Duodenal mucosa (tissue), 2 donors: ENCODE data around the gene DEFB124.
"Not testable (repeated sequence)": the region's sequence is repeated elsewhere in the genome, so short reads cannot be mapped to it uniquely, and the experiment has no call there.

Experiments used
- H3K27ac ChIP-seq: one replicate; pipeline ENCODE4 v1.7.0; 2013; ENCODE audit warnings: low read depth, low read length
- H3K27me3 ChIP-seq, 2 donors: one replicate each; pipeline ENCODE4 v1.7.0; 2013; ENCODE audit warnings: low read length in 2 of 2, control low read depth in 1 of 2; ENCODE audit not compliant: insufficient read depth in 2 of 2, control insufficient read depth in 1 of 2
- H3K36me3 ChIP-seq, 2 donors: one replicate each; pipeline ENCODE4 v1.7.0; 2013; ENCODE audit warnings: low read length in 2 of 2, control low read depth in 1 of 2; ENCODE audit not compliant: insufficient read depth in 2 of 2, control insufficient read depth in 1 of 2
- H3K4me1 ChIP-seq, 2 donors: one replicate each; pipeline ENCODE4 v1.7.0; 2013; ENCODE audit warnings: low read length in 2 of 2, control low read depth in 1 of 2; ENCODE audit not compliant: insufficient read depth in 2 of 2, control insufficient read depth in 1 of 2
- H3K4me3 ChIP-seq, 2 donors: one replicate each; pipeline ENCODE4 v1.7.0; 2013; ENCODE audit warnings: low read length in 2 of 2, low read depth in 1 of 2
- H3K9ac ChIP-seq, 2 donors: one replicate each; pipeline ENCODE4 v1.7.0; 2013; ENCODE audit warnings: low read length in 2 of 2, low read depth in 1 of 2
- H3K9me3 ChIP-seq, 2 donors: one replicate each; pipeline ENCODE4 v1.7.0; 2013; ENCODE audit warnings: low read length in 2 of 2, control low read depth in 1 of 2; ENCODE audit not compliant: control insufficient read depth in 1 of 2

The DEFB124 gene

GRCh38 chr20:31514154-31515071 lies 39.5 kb upstream of the DEFB124 start, which contains the start of gene HM13:
HM13 (plus strand) TSS chr20:31514442; CDS start chr20:31514552, 110 bp downstream.
- Histone ChIP-seq H3K27ac (peak within 1 kb of the TSS; percentile 76), H3K4me1 (peaks cover 29 to 31% of the 10 kb centered on the region in 2 donors), H3K27me3 (no peaks in the 10 kb centered on the region), H3K9ac (peak within 1 kb of the TSS; percentile 91 to 96), H3K36me3 (peaks cover 0 to 5% of the 10 kb centered on the region in 2 donors), H3K4me3 (peak within 1 kb of the TSS; percentile 99 to 100), H3K9me3 (no peaks in the 10 kb centered on the region)

- no peaks in the 10 kb centered on the region for H3K27me3 ChIP-seq
- H3K36me3 ChIP-seq, result no peaks in the 10 kb centered on the region
- no peak overlapping the region for H3K4me3 ChIP-seq
- H3K4me1 ChIP-seq, result no peaks in the 10 kb centered on the region
- no peak overlapping the region for H3K27ac ChIP-seq
- no peaks in the 10 kb centered on the region for H3K9me3 ChIP-seq
- H3K9ac ChIP-seq, result no peak overlapping the region
These were observed 33.8 kb upstream of the DEFB124 start for GRCh38 chr20:31508517-31509244.

GRCh38 chr20:31505903-31506302 lies 31.0 kb upstream of the DEFB124 start:
- H3K27me3 ChIP-seq, result no peaks in the 10 kb centered on the region
- no peaks in the 10 kb centered on the region for H3K36me3 ChIP-seq
- H3K9me3 ChIP-seq, result no peaks in the 10 kb centered on the region
- H3K9ac ChIP-seq, result no peak overlapping the region
- H3K4me3 ChIP-seq, result no peak overlapping the region
- no peaks in the 10 kb centered on the region for H3K4me1 ChIP-seq
- no peak overlapping the region for H3K27ac ChIP-seq

GRCh38 chr20:31502884-31503673 lies 28.2 kb upstream of the DEFB124 start:
- H3K4me3 ChIP-seq, H3K27me3 ChIP-seq, H3K9me3 ChIP-seq, H3K9ac ChIP-seq, H3K36me3 ChIP-seq, H3K4me1 ChIP-seq, H3K27ac ChIP-seq: not testable (repeated sequence)

GRCh38 chr20:31500527-31500926 lies 25.6 kb upstream of the DEFB124 start:
- no peak overlapping the region for H3K4me3 ChIP-seq
- H3K9ac ChIP-seq, result no peak overlapping the region
- peaks cover 0 to 9% of the 10 kb centered on the region in 2 donors for H3K4me1 ChIP-seq
- H3K9me3 ChIP-seq, result no peaks in the 10 kb centered on the region
- H3K27me3 ChIP-seq, result peaks cover 0 to 3% of the 10 kb centered on the region in 2 donors
- H3K36me3 ChIP-seq, result no peaks in the 10 kb centered on the region
- no peak overlapping the region for H3K27ac ChIP-seq

- no peak overlapping the region for H3K4me3 ChIP-seq
- H3K27ac ChIP-seq, result no peak overlapping the region
- peaks cover 0 to 3% of the 10 kb centered on the region in 2 donors for H3K27me3 ChIP-seq
- no peaks in the 10 kb centered on the region for H3K9me3 ChIP-seq
- peaks cover 0 to 9% of the 10 kb centered on the region in 2 donors for H3K4me1 ChIP-seq
- no peaks in the 10 kb centered on the region for H3K36me3 ChIP-seq
- H3K9ac ChIP-seq, result no peak overlapping the region
These were observed 23.1 kb upstream of the DEFB124 start for GRCh38 chr20:31497838-31498540.

- Histone ChIP-seq H3K27ac (no peak overlapping the region), H3K4me3 (no peak overlapping the region), H3K9ac (no peak overlapping the region), H3K27me3 (peaks cover 0 to 3% of the 10 kb centered on the region in 2 donors), H3K9me3 (no peaks in the 10 kb centered on the region), H3K36me3 (no peaks in the 10 kb centered on the region), H3K4me1 (peaks cover 0 to 9% of the 10 kb centered on the region in 2 donors)
These were observed 21.9 kb upstream of the DEFB124 start for GRCh38 chr20:31496761-31497295.

GRCh38 chr20:31494131-31494530 lies 19.2 kb upstream of the DEFB124 start:
- peaks cover 0 to 9% of the 10 kb centered on the region in 2 donors for H3K4me1 ChIP-seq
- H3K9me3 ChIP-seq, result no peaks in the 10 kb centered on the region
- H3K4me3 ChIP-seq, result no peak overlapping the region
- H3K9ac ChIP-seq, result no peak overlapping the region
- no peak overlapping the region for H3K27ac ChIP-seq
- no peaks in the 10 kb centered on the region for H3K36me3 ChIP-seq
- peaks cover 0 to 3% of the 10 kb centered on the region in 2 donors for H3K27me3 ChIP-seq

GRCh38 chr20:31490752-31491151 lies 15.8 kb upstream of the DEFB124 start:
- peaks cover 0 to 2% of the 10 kb centered on the region in 2 donors for H3K4me1 ChIP-seq
- no peaks in the 10 kb centered on the region for H3K27me3 ChIP-seq
- no peaks in the 10 kb centered on the region for H3K9me3 ChIP-seq
- no peak overlapping the region for H3K27ac ChIP-seq
- H3K9ac ChIP-seq, result no peak overlapping the region
- no peaks in the 10 kb centered on the region for H3K36me3 ChIP-seq
- H3K4me3 ChIP-seq, result no peak overlapping the region
